OCI-LY1 (cell line): Measurements from ENCODE around the gene PARVA.

ENCODE experiments used
- EZH2 ChIP-seq: fragments of 200-600 bp; sonication (generic), shearing (Covaris generic); IDR thresholded peaks from 2 replicates; pipeline ENCODE4 v1.8.0; 2017; ENCODE audit warnings: borderline replicate concordance, mixed run types, mild to moderate bottlenecking, antibody characterized with exemption, low read length, moderate library complexity, mixed read lengths
- TF ChIP-seq, protein P1 (sequence below): fragments of 200-600 bp; sonication (generic), shearing (Covaris generic); IDR thresholded peaks from 2 replicates; pipeline ENCODE4 v1.5.1; 2017; ENCODE audit warnings: mild to moderate bottlenecking, antibody characterized with exemption, low read length, moderate library complexity, mixed read lengths

DNA sequence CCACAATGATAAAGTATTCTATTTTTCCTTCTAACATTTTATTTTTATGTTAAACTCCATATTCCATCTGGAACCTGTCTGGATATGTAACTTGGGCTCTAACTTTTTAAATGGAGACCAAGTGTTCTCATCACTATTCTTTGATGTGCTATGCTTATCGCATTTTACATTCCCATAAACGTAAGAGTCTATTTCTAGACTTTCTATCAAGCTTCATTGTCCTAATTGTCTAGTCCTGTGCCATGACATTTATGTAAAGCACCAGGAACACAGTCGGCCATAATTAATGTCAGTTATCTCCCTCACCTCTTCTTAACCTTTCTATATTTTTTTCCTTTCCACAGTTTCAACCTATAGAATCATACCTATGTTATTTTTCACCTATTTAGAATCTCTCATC, 183.0 kb downstream of the PARVA start:
- TF ChIP-seq, protein P1, sequence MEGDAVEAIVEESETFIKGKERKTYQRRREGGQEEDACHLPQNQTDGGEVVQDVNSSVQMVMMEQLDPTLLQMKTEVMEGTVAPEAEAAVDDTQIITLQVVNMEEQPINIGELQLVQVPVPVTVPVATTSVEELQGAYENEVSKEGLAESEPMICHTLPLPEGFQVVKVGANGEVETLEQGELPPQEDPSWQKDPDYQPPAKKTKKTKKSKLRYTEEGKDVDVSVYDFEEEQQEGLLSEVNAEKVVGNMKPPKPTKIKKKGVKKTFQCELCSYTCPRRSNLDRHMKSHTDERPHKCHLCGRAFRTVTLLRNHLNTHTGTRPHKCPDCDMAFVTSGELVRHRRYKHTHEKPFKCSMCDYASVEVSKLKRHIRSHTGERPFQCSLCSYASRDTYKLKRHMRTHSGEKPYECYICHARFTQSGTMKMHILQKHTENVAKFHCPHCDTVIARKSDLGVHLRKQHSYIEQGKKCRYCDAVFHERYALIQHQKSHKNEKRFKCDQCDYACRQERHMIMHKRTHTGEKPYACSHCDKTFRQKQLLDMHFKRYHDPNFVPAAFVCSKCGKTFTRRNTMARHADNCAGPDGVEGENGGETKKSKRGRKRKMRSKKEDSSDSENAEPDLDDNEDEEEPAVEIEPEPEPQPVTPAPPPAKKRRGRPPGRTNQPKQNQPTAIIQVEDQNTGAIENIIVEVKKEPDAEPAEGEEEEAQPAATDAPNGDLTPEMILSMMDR = no peak
- TF ChIP-seq EZH2 = no peak
